H9 (cell line): ENCODE data around the gene TFF3. TPM values are rescaled to one million over a fixed set of nuclear protein-coding genes. Genes with fewer than 3 reads are reported as not detected.
A peak's percentile ranks its signal among the peaks of the same experiment; 100 is the strongest.

ENCODE experiments used
- DNase-seq: peaks from one replicate; pipeline ENCODE4 v3.0.0-alpha.2; 2017
- H2AFZ ChIP-seq: one replicate; pipeline ENCODE4 v1.6.1; 2013; ENCODE audit warnings: mild to moderate bottlenecking, low read length, control low read depth, moderate library complexity
- H2AK5ac ChIP-seq: 2 replicates; pipeline ENCODE4 v1.6.1; 2013; ENCODE audit warnings: low read length, control low read depth, mixed read lengths; ENCODE audit not compliant: insufficient read length
- H2BK120ac ChIP-seq: one replicate; pipeline ENCODE4 v1.6.1; 2013; ENCODE audit warnings: low read depth, mild to moderate bottlenecking, low read length, control low read depth, inconsistent platforms; ENCODE audit not compliant: poor library complexity, severe bottlenecking
- H2BK12ac ChIP-seq: 2 replicates; pipeline ENCODE4 v1.6.1; 2013; ENCODE audit warnings: low read length, control low read depth, mixed read lengths, low read depth; ENCODE audit not compliant: insufficient read length
- H2BK15ac ChIP-seq: 2 replicates; pipeline ENCODE4 v1.6.1; 2013; ENCODE audit warnings: low read depth, low read length, control low read depth
- H2BK20ac ChIP-seq: one replicate; pipeline ENCODE4 v1.6.1; 2013; ENCODE audit warnings: low read depth, mild to moderate bottlenecking, low read length, control low read depth, inconsistent platforms; ENCODE audit not compliant: poor library complexity, severe bottlenecking
- H2BK5ac ChIP-seq: 2 replicates; pipeline ENCODE4 v1.6.1; 2013; ENCODE audit warnings: low read length, control low read depth, mixed read lengths; ENCODE audit not compliant: insufficient read length
- H3K14ac ChIP-seq: 2 replicates; pipeline ENCODE4 v1.6.1; 2013; ENCODE audit warnings: low read length, control low read depth; ENCODE audit not compliant: insufficient read depth
- H3K18ac ChIP-seq: 2 replicates; pipeline ENCODE4 v1.6.1; 2013; ENCODE audit warnings: low read depth, mild to moderate bottlenecking, mixed read lengths, low read length, control low read depth; ENCODE audit not compliant: insufficient read length
- H3K23ac ChIP-seq: 2 replicates; pipeline ENCODE4 v1.6.1; 2013; ENCODE audit warnings: low read length, control low read depth, mixed read lengths, low read depth; ENCODE audit not compliant: insufficient read length
- H3K23me2 ChIP-seq: 2 replicates; pipeline ENCODE4 v1.6.1; 2013; ENCODE audit warnings: low read depth, mild to moderate bottlenecking, mixed read lengths, low read length, control low read depth; ENCODE audit not compliant: insufficient read length, poor library complexity, severe bottlenecking
- H3K27ac ChIP-seq: 2 replicates; pipeline ENCODE4 v1.5.1; 2013; ENCODE audit warnings: low read length, control low read depth, mixed read lengths, low read depth; ENCODE audit not compliant: insufficient read length
- H3K27me3 ChIP-seq: 2 replicates; pipeline ENCODE4 v1.6.1; 2013; ENCODE audit warnings: low read length, control low read depth, inconsistent platforms; ENCODE audit not compliant: insufficient read depth
- H3K4ac ChIP-seq: 2 replicates; pipeline ENCODE4 v1.6.1; 2013; ENCODE audit warnings: low read depth, mild to moderate bottlenecking, control low read depth, inconsistent platforms, low read length, moderate library complexity
- H3K4me1 ChIP-seq: 2 replicates; pipeline ENCODE4 v1.6.1; 2013; ENCODE audit warnings: low read length, control low read depth, inconsistent platforms; ENCODE audit not compliant: insufficient read depth
- H3K4me2 ChIP-seq: 2 replicates; pipeline ENCODE4 v1.6.1; 2013; ENCODE audit warnings: low read length, control low read depth, mixed read lengths; ENCODE audit not compliant: insufficient read length, insufficient read depth
- H3K56ac ChIP-seq: 2 replicates; pipeline ENCODE4 v1.6.1; 2013; ENCODE audit warnings: low read depth, mild to moderate bottlenecking, mixed read lengths, low read length, control low read depth; ENCODE audit not compliant: insufficient read length
- H3K79me1 ChIP-seq: 2 replicates; pipeline ENCODE4 v1.6.1; 2013; ENCODE audit warnings: low read depth, mild to moderate bottlenecking, moderate library complexity, low read length, control low read depth, inconsistent platforms; ENCODE audit not compliant: insufficient read depth, poor library complexity, severe bottlenecking
- H3K79me2 ChIP-seq: 2 replicates; pipeline ENCODE4 v1.6.1; 2013; ENCODE audit warnings: low read length, control low read depth, inconsistent platforms; ENCODE audit not compliant: insufficient read depth
- H3K9ac ChIP-seq: 2 replicates; pipeline ENCODE4 v1.6.1; 2013; ENCODE audit warnings: low read length, control low read depth, mixed read lengths; ENCODE audit not compliant: insufficient read length; ENCODE audit errors: extremely low read depth
- H3K9me3 ChIP-seq: one replicate; pipeline ENCODE4 v1.6.1; 2013; ENCODE audit warnings: low read depth, low read length, inconsistent platforms; ENCODE audit not compliant: control insufficient read depth
- H3T11ph ChIP-seq: one replicate; pipeline ENCODE4 v1.6.1; 2013; ENCODE audit warnings: mild to moderate bottlenecking, low read length, control low read depth, inconsistent platforms
- H4K20me1 ChIP-seq: one replicate; pipeline ENCODE4 v1.6.1; 2013; ENCODE audit not compliant: control insufficient read depth, insufficient read length, insufficient read depth
- H4K5ac ChIP-seq: 2 replicates; pipeline ENCODE4 v1.6.1; 2013; ENCODE audit warnings: low read depth, mild to moderate bottlenecking, mixed read lengths, low read length, control low read depth; ENCODE audit not compliant: insufficient read length
- H4K8ac ChIP-seq: replicated peaks from 2 replicates; pipeline ENCODE4 v1.6.1; 2013; ENCODE audit warnings: low read length, control low read depth, mixed read lengths, low read depth; ENCODE audit not compliant: insufficient read length
- H4K91ac ChIP-seq: 2 replicates; pipeline ENCODE4 v1.6.1; 2013; ENCODE audit warnings: low read depth, mild to moderate bottlenecking, moderate library complexity, mixed read lengths, low read length, control low read depth; ENCODE audit not compliant: insufficient read length
- H3K27ac Mint-ChIP-seq, 3 experiments: 2 replicates in 2 of 3; 3 replicates in 1 of 3; pipeline ENCODE4 v1.8.0; 2020 to 2021; ENCODE audit warnings: mixed read lengths in 3 of 3, mild to moderate bottlenecking in 1 of 3, moderate library complexity in 1 of 3
- H3K27me3 Mint-ChIP-seq: 2 replicates; pipeline ENCODE4 v1.8.0; 2021; ENCODE audit warnings: low read depth, mild to moderate bottlenecking, moderate library complexity, mixed read lengths
- H3K36me3 Mint-ChIP-seq, 3 experiments: 2 replicates in 2 of 3; 3 replicates in 1 of 3; pipeline ENCODE4 v1.8.0; 2020 to 2021; ENCODE audit warnings: low read depth in 3 of 3, mixed read lengths in 3 of 3; ENCODE audit not compliant: insufficient read depth in 1 of 3
- H3K4me1 Mint-ChIP-seq, 2 experiments: 2 replicates each; pipeline ENCODE4 v1.8.0; 2020; ENCODE audit warnings: mixed read lengths in 2 of 2
- H3K4me3 Mint-ChIP-seq, 2 experiments: 2 replicates in 1 of 2; 3 replicates in 1 of 2; pipeline ENCODE4 v1.8.0; 2020 to 2021; ENCODE audit warnings: mild to moderate bottlenecking in 2 of 2, mixed read lengths in 2 of 2, moderate library complexity in 1 of 2
- H3K9me3 Mint-ChIP-seq, 2 experiments: 2 replicates in 1 of 2; 3 replicates in 1 of 2; pipeline ENCODE4 v1.8.0; 2020; ENCODE audit warnings: mild to moderate bottlenecking in 2 of 2, mixed read lengths in 2 of 2, moderate library complexity in 1 of 2
- WGBS: extraction: QIAGEN DNeasy Blood & Tissue Kit; methylation state at CpG from one replicate; pipeline ENCODE4 v1.1.7; 2013; ENCODE audit warnings: missing lambda C conversion rate, low lambda C conversion rate, mixed read lengths; ENCODE audit not compliant: insufficient read length; ENCODE audit errors: extremely low coverage; 5-methylcytosine and 5-hydroxymethylcytosine counted together
- total RNA-seq: library from RNA; stranded (reverse); gene quantifications from 2 replicates; pipeline ENCODE4 v1.2.1, GENCODE V29; 2021
- TF ChIP-seq, protein P1 (sequence below): fragments of 200-600 bp; sonication (generic); conservative IDR thresholded peaks from 3 replicates; pipeline ENCODE4 v1.8.0; 2021; ENCODE audit warnings: antibody characterized with exemption, mild to moderate bottlenecking

The TFF3 gene
- total RNA-seq, 1 experiment from 2014 or later = 1.5 TPM

DNA sequence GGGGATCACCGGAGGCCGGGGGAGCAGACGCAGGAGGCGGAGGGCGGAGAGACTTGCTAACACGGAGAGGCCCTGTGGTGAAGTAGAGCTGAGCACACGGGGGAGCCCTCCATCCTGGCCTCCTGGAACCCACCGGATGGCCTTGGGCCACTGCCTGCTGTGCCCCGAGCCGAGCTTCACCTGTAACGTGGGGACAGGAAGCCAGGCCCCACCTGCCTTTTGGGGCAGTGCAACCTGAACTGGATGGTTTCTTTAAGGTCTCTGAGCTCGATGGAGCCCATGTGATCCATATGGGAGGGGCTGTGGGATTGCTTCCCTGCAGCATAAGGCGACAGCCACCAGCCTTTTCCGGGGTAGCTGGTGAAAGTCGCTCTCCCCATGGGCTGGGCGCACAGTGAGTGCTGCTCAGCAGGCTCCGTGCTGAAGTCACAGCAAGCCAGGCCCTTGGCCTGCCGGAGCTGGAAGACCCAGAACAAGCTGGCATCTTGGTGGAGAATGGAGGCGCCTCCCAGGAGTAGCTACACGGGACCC is 35.8 kb downstream of the TFF3 start:
- TF ChIP-seq, protein P1, sequence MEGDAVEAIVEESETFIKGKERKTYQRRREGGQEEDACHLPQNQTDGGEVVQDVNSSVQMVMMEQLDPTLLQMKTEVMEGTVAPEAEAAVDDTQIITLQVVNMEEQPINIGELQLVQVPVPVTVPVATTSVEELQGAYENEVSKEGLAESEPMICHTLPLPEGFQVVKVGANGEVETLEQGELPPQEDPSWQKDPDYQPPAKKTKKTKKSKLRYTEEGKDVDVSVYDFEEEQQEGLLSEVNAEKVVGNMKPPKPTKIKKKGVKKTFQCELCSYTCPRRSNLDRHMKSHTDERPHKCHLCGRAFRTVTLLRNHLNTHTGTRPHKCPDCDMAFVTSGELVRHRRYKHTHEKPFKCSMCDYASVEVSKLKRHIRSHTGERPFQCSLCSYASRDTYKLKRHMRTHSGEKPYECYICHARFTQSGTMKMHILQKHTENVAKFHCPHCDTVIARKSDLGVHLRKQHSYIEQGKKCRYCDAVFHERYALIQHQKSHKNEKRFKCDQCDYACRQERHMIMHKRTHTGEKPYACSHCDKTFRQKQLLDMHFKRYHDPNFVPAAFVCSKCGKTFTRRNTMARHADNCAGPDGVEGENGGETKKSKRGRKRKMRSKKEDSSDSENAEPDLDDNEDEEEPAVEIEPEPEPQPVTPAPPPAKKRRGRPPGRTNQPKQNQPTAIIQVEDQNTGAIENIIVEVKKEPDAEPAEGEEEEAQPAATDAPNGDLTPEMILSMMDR = no peak
- Histone ChIP-seq H4K5ac (no peak overlapping the region), H3K4ac (no peak overlapping the region), H2AFZ (no peak overlapping the region), H2BK120ac (no peak overlapping the region), H3K23ac (no peak overlapping the region), H3T11ph (no peak overlapping the region), H3K14ac (peak overlapping the region; percentile 1), H3K27me3 (no peaks in the 10 kb centered on the region; the same call in 1 of the 2 replicates), H3K4me1 (no peaks in the 10 kb centered on the region), H3K23me2 (no peaks in the 10 kb centered on the region), H3K56ac (no peak overlapping the region), H2BK20ac (no peak overlapping the region), H4K91ac (no peak overlapping the region), H3K79me2 (no peaks in the 10 kb centered on the region), H2AK5ac (no peak overlapping the region), H2BK5ac (no peak overlapping the region), H2BK15ac (no peak overlapping the region), H4K20me1 (no peaks in the 10 kb centered on the region), H2BK12ac (no peak overlapping the region), H3K18ac (peak overlapping the region; percentile 9), H3K27ac (no peak overlapping the region), H4K8ac (no peak overlapping the region), H3K4me2 (no peak overlapping the region), H3K9ac (no peak overlapping the region), H3K79me1 (no peaks in the 10 kb centered on the region), H3K9me3 (no peaks in the 10 kb centered on the region)
- no peaks in the 10 kb centered on the region for H3K27me3 Mint-ChIP-seq
- peaks cover 5 to 9% of the 10 kb centered on the region in 2 experiments; a peak in 3 of 4 replicates for H3K4me1 Mint-ChIP-seq
- 0 out of 7 replicates have a peak overlapping the region, but pooled peaks of 1 of the 3 experiments have one; percentile 57 for H3K27ac Mint-ChIP-seq
- no CpG with 5 or more reads among the region's 20 CpGs for WGBS
- no peaks in the 10 kb centered on the region for H3K36me3 Mint-ChIP-seq
- no peak for DNase-seq
- no peak overlapping the region for H3K4me3 Mint-ChIP-seq
- no peaks in the 10 kb centered on the region for H3K9me3 Mint-ChIP-seq
